ENCODE results near the gene PRR35. TPM values are rescaled to one million over a fixed set of nuclear protein-coding genes. Genes with fewer than 3 reads are reported as not detected.
A peak's percentile ranks its signal among the peaks of the same experiment; 100 is the strongest.

Gene PRR35
- polyA plus RNA-seq, 1 experiment, result not detected

- CTCF ChIA-PET, result no interaction called here
- POLR2A ChIA-PET, result no interaction called here
- TF ChIP-seq CTCF (IDR thresholded peaks at IDR 0.05; ENCODE audit: low read depth, low read length), result peak; percentile 29
- no peak overlapping the region for H3K4me3 ChIP-seq (ENCODE audit: low read depth, low read length)
- no peak overlapping the region for H3K27ac ChIP-seq (ENCODE audit: low read depth, low read length)
- peaks cover 25% of the 10 kb centered on the region for H3K9me3 ChIP-seq (ENCODE audit: control insufficient read depth, insufficient read depth, low read length)
- no peak for DNase-seq (ENCODE audit: low read depth, low spot score)
- H3K27me3 ChIP-seq (ENCODE audit: control insufficient read depth, insufficient read depth, low read length), result no peaks in the 10 kb centered on the region
These were observed 50.6 kb downstream of the PRR35 start for GRCh38 chr16:610513-611381.

DNA sequence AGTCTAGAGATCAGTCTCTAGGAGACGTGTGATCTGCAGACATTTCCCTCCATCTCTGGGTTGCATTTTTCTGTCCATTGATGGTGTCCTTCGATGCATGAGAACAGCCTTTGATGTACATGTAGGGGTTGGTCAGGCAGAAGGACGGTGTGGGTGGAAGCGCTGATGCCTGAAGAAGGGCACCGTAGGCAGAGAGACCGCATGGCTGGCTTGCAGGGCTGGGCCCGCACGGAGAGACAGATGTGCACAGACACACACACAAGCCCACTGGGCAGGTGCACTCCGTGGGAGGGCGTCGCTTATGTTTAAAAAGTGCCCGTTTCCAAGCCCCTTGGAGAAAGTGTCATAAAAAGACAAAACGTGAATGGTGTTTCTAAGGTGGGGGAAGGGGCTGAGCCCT, 54.9 kb downstream of the PRR35 start:
- POLR2A ChIA-PET, result no interaction called here
- DNase-seq (ENCODE audit: low read depth, low spot score), result no peak
- no peak for TF ChIP-seq CTCF (IDR thresholded peaks at IDR 0.05; ENCODE audit: low read depth, low read length)
- Histone ChIP-seq H3K4me3 (ENCODE audit: low read depth, low read length) (no peak overlapping the region), H3K27ac (ENCODE audit: low read depth, low read length) (no peak overlapping the region), H3K27me3 (ENCODE audit: control insufficient read depth, insufficient read depth, low read length) (no peaks in the 10 kb centered on the region), H3K9me3 (ENCODE audit: control insufficient read depth, insufficient read depth, low read length) (peaks cover 25% of the 10 kb centered on the region)
- CTCF ChIA-PET, result no interaction called here

Small RNAs within 50 kb of the gene (small RNA-seq; reads per million reads assigned to genes)
- gene MIR3176 (ENCODE audit: insufficient read length, low read depth) (not detected), gene MIR5587 (ENCODE audit: insufficient read length, low read depth) (0.81 reads per million), gene Z98883.1 (ENCODE audit: insufficient read length, low read depth) (not detected)

Other genes starting within 250 kb of the PRR35 start
- 3.5 and 4.7 TPM in 2 replicates for gene AXIN1, start 207.7 kb upstream of the PRR35 start, polyA plus RNA-seq (2011; rRNA removed)
- gene MRPL28, start 189.9 kb upstream of the PRR35 start, polyA plus RNA-seq (2011; rRNA removed), result 144 and 157 TPM in 2 replicates
- 40.8 and 68.0 TPM in 2 replicates for gene PGAP6, start 178.4 kb upstream of the PRR35 start, polyA plus RNA-seq (2011; rRNA removed)
- 156 and 198 TPM in 2 replicates for gene NME4, start 163.2 kb upstream of the PRR35 start, polyA plus RNA-seq (2011; rRNA removed)
- gene DECR2, start 158.5 kb upstream of the PRR35 start, polyA plus RNA-seq (2011; rRNA removed), result 11.6 and 16.0 TPM in 2 replicates
- gene RAB11FIP3, start 134.7 kb upstream of the PRR35 start, polyA plus RNA-seq (2011; rRNA removed), result 6.9 and 9.7 TPM in 2 replicates
- 7.5 and 8.6 TPM in 2 replicates for gene CAPN15, start 32.7 kb upstream of the PRR35 start, polyA plus RNA-seq (2011; rRNA removed)
- 0.45 and 0.88 TPM in 2 replicates for gene NHLRC4, start 6.6 kb downstream of the PRR35 start, polyA plus RNA-seq (2011; rRNA removed)
- 12.1 and 17.6 TPM in 2 replicates for gene PIGQ, start 9.6 kb downstream of the PRR35 start, polyA plus RNA-seq (2011; rRNA removed)
- 4.2 and 6.1 TPM in 2 replicates for gene RAB40C, start 29.7 kb downstream of the PRR35 start, polyA plus RNA-seq (2011; rRNA removed)
- not detected in 2 replicates for gene WFIKKN1, start 70.6 kb downstream of the PRR35 start, polyA plus RNA-seq (2011; rRNA removed)
- gene METTL26, start 75.9 kb downstream of the PRR35 start, polyA plus RNA-seq (2011; rRNA removed), result 58.3 and 69.5 TPM in 2 replicates
- 6.7 and 10.8 TPM in 2 replicates for gene MCRIP2, start 81.4 kb downstream of the PRR35 start, polyA plus RNA-seq (2011; rRNA removed)
- gene WDR90, start 89.0 kb downstream of the PRR35 start, polyA plus RNA-seq (2011; rRNA removed), result 2.1 and 2.5 TPM in 2 replicates
- 38.0 and 53.3 TPM in 2 replicates for gene RHOT2, start 107.7 kb downstream of the PRR35 start, polyA plus RNA-seq (2011; rRNA removed)
- 1.5 and 1.7 TPM in 2 replicates for gene RHBDL1, start 115.3 kb downstream of the PRR35 start, polyA plus RNA-seq (2011; rRNA removed)
- gene STUB1, start 120.0 kb downstream of the PRR35 start, polyA plus RNA-seq (2011; rRNA removed), result 88.8 and 109 TPM in 2 replicates
- 33.1 and 51.4 TPM in 2 replicates for gene JMJD8, start 123.9 kb downstream of the PRR35 start, polyA plus RNA-seq (2011; rRNA removed)
- gene WDR24, start 130.0 kb downstream of the PRR35 start, polyA plus RNA-seq (2011; rRNA removed), result 2.0 and 3.6 TPM in 2 replicates
- 0.11 and 0.22 TPM in 2 replicates for gene FBXL16, start 145.4 kb downstream of the PRR35 start, polyA plus RNA-seq (2011; rRNA removed)
- 20.0 and 23.9 TPM in 2 replicates for gene METRN, start 154.7 kb downstream of the PRR35 start, polyA plus RNA-seq (2011; rRNA removed)
- 5.3 and 6.7 TPM in 2 replicates for gene ANTKMT, start 160.8 kb downstream of the PRR35 start, polyA plus RNA-seq (2011; rRNA removed)
- 1.1 and 1.5 TPM in 2 replicates for gene CCDC78, start 166.0 kb downstream of the PRR35 start, polyA plus RNA-seq (2011; rRNA removed)
- gene HAGHL, start 166.7 kb downstream of the PRR35 start, polyA plus RNA-seq (2011; rRNA removed), result 4.2 and 5.5 TPM in 2 replicates
- gene CIAO3, start 180.6 kb downstream of the PRR35 start, polyA plus RNA-seq (2011; rRNA removed), result 14.4 and 17.6 TPM in 2 replicates
- 0.11 and 0.17 TPM in 2 replicates for gene MSLN, start 200.3 kb downstream of the PRR35 start, polyA plus RNA-seq (2011; rRNA removed)
- gene RPUSD1, start 228.0 kb downstream of the PRR35 start, polyA plus RNA-seq (2011; rRNA removed), result 9.2 and 13.5 TPM in 2 replicates
- gene CHTF18, start 228.2 kb downstream of the PRR35 start, polyA plus RNA-seq (2011; rRNA removed), result 1.1 and 2.1 TPM in 2 replicates
- not detected in 2 replicates for gene GNG13, start 240.3 kb downstream of the PRR35 start, polyA plus RNA-seq (2011; rRNA removed)

Data from AG04450 (cell line).